ENCODE measurements around the gene HILPDA. TPM values are rescaled to one million over a fixed set of nuclear protein-coding genes. Genes with fewer than 3 reads are reported as not detected.

HILPDA gene
- total and polyA plus RNA-seq, 2 of the 4 experiments (the other 2 are of a cell fraction): 31.2 to 35.6 TPM

DNA sequence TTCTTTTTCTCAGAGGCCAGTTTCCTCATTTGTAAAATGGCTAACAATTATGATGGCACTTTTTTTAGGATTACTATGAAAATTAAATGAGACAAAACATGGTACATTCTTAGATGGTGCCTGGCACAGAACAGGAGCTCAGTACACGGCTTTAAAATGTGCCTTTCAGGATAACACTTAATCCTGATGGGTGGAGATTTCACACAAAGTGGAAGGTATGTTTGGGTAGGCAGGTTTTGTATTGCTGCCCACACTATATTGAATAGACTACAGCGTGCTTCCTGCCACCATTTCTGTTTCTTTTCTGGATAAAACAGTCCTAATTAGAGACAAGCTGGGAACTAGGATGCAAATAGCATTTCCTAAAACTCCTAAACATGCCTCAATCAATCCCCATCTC lies 23.9 kb upstream of the HILPDA start:
- Histone ChIP-seq H2BK5ac (ENCODE audit: low read depth, low read length, poor library complexity, severe bottlenecking) (no peak overlapping the region), H2AK9ac (replicated peaks; ENCODE audit: low read depth, low read length, poor library complexity) (no peak overlapping the region), H4K91ac (ENCODE audit: insufficient read depth, low read depth, low read length) (no peak overlapping the region), H4K8ac (ENCODE audit: low read depth in 2 of 2, low read length in 2 of 2) (no peak overlapping the region), H3K14ac (replicated peaks; ENCODE audit: low read depth, low read length) (no peak overlapping the region), H3K9ac (ENCODE audit: low read depth, low read length) (no peak overlapping the region), H3K4me3 (ENCODE audit: insufficient read depth, low read depth, low read length) (no peak overlapping the region), H3K18ac (ENCODE audit: low read depth, low read length) (no peak overlapping the region), H3K36me3 (ENCODE audit: control insufficient read depth, insufficient read depth, low read length) (no peaks in the 10 kb centered on the region), H3K56ac (ENCODE audit: extremely low read depth, insufficient read depth, low read length) (no peak overlapping the region), H3K4ac (ENCODE audit: low read depth, low read length) (no peak overlapping the region), H2BK20ac (ENCODE audit: low read depth, low read length) (no peak overlapping the region), H3K4me1 (ENCODE audit: control insufficient read depth, insufficient read depth, low read length) (no peaks in the 10 kb centered on the region), H3K23ac (ENCODE audit: low read depth, low read length) (no peak overlapping the region), H4K5ac (ENCODE audit: low read depth, low read length) (no peak overlapping the region), H2AK5ac (ENCODE audit: low read depth, low read length) (no peak overlapping the region), H2BK15ac (ENCODE audit: low read depth, low read length) (no peak overlapping the region), H3K27ac (ENCODE audit: insufficient read depth, low read length) (no peak overlapping the region), H2BK120ac (ENCODE audit: low read depth, low read length) (no peak overlapping the region), H4K20me1 (ENCODE audit: insufficient read depth, low read length) (no peaks in the 10 kb centered on the region), H2AFZ (replicated peaks; ENCODE audit: low read length, poor library complexity) (no peak overlapping the region), H3K9me1 (ENCODE audit: insufficient read depth, low read length) (no peaks in the 10 kb centered on the region), H3K4me2 (ENCODE audit: low read depth, low read length) (no peak overlapping the region), H3K9me3 (ENCODE audit: control insufficient read depth, insufficient read depth, low read length) (no peaks in the 10 kb centered on the region), H3K27me3 (ENCODE audit: control insufficient read depth, insufficient read depth, low read length) (peaks cover 27% of the 10 kb centered on the region), H3K79me1 (ENCODE audit: low read depth in 1 of 2, low read length in 2 of 2) (no peaks in the 10 kb centered on the region)
- dilution Hi-C loops (cut with HindIII; ENCODE audit: low sequenced_read_pairs, unreplicated experiment) (no loop called here), intact Hi-C loops (cut with micrococcal nuclease) (no loop called here), in situ Hi-C loops (cut with MboI; ENCODE audit: low sequenced_read_pairs) (no loop called here)
- no CpG with 5 or more reads among the region's 2 CpGs for WGBS, 2 experiments (ENCODE audit: extremely low coverage in 2 of 2, insufficient read length in 1 of 2)
- no TSS peak for BruUV-seq (replicated peaks)
- DNase-seq (no peak), ATAC-seq (ENCODE audit: low read depth) (no peak)
- no peak for TF ChIP-seq RAD21 (IDR thresholded peaks at IDR 0.05; ENCODE audit: low read length)
- TF ChIP-seq CEBPB (IDR thresholded peaks at IDR 0.05; ENCODE audit: low read depth, low read length): no peak
- no peak for TF ChIP-seq POLR2A (IDR thresholded peaks at IDR 0.05; ENCODE audit: low read depth, low read length)
- no peak for TF ChIP-seq MXI1 (IDR thresholded peaks at IDR 0.05; ENCODE audit: borderline replicate concordance, low read depth, low read length)
- TF ChIP-seq MAFK (IDR thresholded peaks at IDR 0.05; ENCODE audit: low read depth, low read length): no peak
- TF ChIP-seq RCOR1 (IDR thresholded peaks at IDR 0.05; ENCODE audit: insufficient replicate concordance, low read length): no peak
- TF ChIP-seq FOS (IDR thresholded peaks at IDR 0.05; ENCODE audit: low read depth, low read length): no peak
- CTCF ChIA-PET: interaction anchor here (0.6 kb wide), 1 partner anchor 80 kb away, joined by 4 read pairs; no protein-coding TSS in a partner anchor
- POLR2A ChIA-PET (ENCODE audit: unreplicated experiment): no interaction called here

All from IMR-90 (cell line).